Measurements from ENCODE around the gene GOLGA8S.
A peak's percentile ranks its signal among the peaks of the same experiment; 100 is the strongest.
"Not testable (repeated sequence)": the region's sequence is repeated elsewhere in the genome, so short reads cannot be mapped to it uniquely, and the experiment has no call there.

GOLGA8S gene, protein sequence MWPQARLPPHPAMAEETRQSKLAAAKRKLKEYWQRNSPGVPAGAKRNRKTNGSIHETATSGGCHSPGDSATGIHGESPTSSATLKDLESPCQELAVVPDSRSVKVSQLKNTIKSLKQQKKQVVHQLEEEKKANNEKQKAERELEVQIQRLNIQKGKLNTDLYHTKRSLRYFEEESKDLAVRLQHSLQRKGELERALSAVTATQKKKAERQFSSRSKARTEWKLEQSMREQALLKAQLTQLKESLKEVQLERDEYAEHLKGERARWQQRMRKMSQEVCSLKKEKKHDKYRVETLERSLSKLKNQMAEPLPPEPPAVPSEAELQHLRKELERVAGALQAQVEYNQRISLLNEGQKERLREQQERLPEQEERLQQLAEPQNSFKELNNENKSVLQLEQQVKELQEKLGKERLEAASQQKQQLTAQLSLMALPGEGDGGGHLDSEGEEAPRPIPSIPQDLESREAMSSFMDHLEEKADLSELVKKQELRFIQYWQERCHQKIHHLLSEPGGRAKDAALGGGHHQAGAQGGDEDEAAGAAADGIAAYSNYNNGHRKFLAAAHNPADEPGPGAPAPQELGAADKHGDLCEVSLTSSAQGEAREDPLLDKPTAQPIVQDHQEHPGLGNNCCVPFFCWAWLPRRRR

DNA sequence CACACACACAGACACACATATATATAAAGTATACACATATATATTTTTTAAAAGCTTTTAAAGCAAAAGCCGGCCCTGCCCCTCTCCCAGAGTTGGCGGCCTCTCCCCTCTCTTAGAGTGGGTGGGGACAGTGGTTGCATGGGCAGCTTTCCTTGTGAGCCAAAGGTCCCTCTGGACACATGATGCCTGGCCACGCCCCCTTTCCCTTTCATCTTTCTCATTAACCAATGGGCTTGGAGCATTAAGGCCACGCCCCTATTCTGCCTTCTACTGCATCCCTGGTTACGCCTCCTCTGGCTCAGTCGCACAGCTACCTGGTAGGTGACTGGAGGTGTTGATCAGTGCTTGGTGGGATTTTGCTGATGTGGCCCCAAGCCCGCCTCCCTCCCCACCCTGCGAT, at the start of gene GOLGA8S:
Gene GOLGA8S, plus strand, starts transcription at position 301 of the 400 bp plus-strand sequence. Its CDS starts 62 bp downstream, at position 363.
- not testable (repeated sequence) for DNase-seq (ENCODE audit: low spot score); H3K27ac ChIP-seq; H3K4me3 ChIP-seq

DNA sequence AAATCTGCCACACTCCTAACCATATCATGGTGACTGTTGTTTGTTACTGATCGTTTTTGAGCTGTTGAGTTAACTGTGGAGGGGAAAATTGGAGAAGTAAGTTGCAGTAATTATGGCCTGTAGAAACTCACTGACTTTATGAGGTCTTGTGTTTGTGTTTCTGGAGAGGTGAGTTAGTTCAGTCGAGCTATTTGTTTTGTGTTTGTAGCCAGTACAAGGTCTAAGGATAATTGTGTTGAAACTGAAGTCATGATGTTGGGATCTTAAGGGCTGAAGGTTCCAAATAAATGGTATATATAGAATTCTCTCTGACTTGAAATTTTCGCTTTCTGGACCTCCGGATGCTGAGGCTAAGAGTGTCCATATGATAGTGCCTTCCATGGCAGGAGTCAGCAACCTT, 49.7 kb upstream of the GOLGA8S start:
- H3K4me3 ChIP-seq: peak overlapping the region; percentile 77
- not testable (repeated sequence) for DNase-seq (ENCODE audit: low spot score); H3K27ac ChIP-seq

DNA sequence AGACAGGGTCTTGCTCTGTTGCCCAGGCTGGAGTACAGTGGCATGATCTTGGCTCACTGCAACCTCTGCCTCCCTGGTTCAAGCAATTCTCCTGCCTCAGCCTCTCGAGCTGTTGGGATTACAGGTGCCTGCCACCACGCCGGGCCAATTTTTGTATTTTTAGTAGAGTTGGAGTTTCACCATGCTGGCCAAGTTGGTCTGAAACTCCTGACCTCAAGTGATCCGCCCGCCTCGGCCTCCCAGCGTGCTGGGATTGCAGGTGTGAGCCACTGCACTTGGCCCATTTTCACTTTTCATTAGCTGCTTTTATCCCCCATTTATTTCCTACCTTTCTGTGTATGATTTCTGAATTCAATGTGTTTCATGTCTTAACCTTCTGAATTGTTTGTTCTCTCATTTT, 48.6 kb upstream of the GOLGA8S start:
- H3K4me3 ChIP-seq; H3K27ac ChIP-seq; DNase-seq (ENCODE audit: low spot score): not testable (repeated sequence)

DNA sequence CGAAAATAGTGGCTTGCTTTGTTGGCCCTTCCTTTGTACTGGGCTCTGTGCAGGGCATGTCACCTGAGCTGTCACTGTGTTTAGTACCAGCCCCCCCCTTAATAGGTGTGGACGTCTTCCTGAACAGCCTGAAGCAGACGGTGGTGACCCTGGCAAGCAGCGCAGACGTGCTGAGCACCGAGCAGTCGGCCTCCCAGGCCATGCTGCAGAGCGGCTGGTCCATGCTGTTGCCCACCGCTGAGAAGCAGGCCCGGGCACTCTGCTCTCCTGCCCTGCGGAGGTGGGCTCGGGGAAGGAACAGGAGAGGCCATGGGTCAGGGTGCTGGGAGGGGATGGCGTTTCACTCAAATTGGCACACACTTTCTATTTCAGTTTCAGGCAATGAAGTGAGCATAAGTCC, 43.3 kb upstream of the GOLGA8S start:
- not testable (repeated sequence) for H3K27ac ChIP-seq; H3K4me3 ChIP-seq; DNase-seq (ENCODE audit: low spot score)

DNA sequence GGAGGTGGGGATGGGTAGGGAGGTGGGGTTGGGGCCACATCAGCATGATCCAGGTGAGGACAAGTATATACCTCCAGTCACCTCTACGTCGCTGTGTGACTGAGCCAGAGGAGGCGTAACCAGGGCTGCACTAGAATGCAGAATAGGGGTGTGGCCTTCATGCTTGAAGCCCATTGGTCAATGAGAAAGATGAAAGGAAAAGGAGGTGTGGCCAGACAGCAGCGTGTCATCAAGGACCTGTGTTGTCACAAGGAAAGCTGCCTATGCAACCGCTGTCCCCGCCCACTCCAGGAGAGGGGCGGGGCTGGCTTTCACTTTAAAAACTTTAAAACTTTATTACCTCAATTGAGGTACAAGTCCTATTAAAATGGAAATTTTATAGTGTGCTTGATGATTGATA, 20.5 kb upstream of the GOLGA8S start, which contains the start of gene GOLGA6L26:
Gene GOLGA6L26, minus strand, starts transcription at position 101 of the 400 bp plus-strand sequence. Its CDS starts 61 bp downstream, at position 40.
- DNase-seq (ENCODE audit: low spot score); H3K27ac ChIP-seq; H3K4me3 ChIP-seq: not testable (repeated sequence)

DNA sequence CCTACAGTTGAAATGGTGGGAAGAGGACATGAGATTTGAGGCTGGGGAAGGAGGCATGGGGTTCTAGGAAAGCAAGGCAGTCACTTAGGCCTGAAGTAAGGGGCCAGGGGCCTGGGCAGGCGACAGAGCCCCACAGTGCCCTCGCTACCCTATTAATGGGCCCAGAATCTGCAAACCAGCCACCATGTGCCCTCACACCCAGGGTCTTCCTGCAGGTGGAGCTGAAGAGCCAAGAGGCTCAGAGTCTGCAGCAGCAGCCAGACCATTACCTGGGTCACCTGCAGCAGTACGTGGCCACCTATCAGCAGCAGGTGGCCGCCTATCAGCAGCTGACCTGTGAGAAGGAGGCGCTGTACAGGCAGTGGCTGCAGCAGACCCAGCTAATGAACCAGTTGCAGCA, 8.1 kb downstream of the GOLGA8S start:
- H3K4me3 ChIP-seq; DNase-seq (ENCODE audit: low spot score); H3K27ac ChIP-seq: not testable (repeated sequence)

DNA sequence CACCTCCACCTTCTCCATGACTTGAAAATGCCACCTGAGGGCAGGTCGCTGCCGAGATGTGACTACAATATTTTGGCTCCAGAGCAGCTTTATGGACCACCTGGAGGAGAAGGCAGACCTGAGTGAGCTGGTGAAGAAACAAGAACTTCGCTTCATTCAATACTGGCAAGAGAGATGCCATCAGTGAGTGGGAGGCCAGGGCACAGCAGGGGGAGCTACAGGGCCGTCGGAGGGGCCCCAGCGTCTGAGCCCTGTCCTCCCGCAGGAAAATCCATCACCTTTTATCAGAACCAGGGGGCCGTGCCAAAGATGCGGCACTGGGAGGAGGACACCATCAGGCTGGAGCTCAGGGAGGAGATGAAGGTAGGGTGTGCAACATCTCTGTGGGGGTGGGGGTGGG, 9.7 kb downstream of the GOLGA8S start:
- H3K27ac ChIP-seq; DNase-seq (ENCODE audit: low spot score); H3K4me3 ChIP-seq: not testable (repeated sequence)

DNA sequence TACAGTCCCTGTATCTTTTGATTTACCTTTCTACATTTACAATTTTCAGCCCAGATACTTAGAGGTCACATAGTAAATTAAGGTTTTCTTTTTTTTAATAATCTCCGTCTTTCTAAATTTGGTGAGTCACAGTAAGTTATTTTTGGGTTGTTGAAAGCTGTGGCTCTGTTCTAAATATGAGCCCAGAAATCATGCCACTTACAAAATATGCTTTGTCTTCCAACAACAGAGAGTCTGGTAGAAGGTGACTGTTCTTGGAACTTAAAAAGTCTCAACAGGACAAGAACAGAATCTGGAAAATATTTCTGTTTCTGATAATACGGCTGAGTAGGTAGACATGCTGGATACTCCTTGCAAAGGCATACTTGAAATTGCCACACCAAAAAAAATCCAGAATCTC, 16.0 kb downstream of the GOLGA8S start:
- H3K4me3 ChIP-seq: no peak overlapping the region
- DNase-seq (ENCODE audit: low spot score): no peak
- TF ChIP-seq, protein P1, sequence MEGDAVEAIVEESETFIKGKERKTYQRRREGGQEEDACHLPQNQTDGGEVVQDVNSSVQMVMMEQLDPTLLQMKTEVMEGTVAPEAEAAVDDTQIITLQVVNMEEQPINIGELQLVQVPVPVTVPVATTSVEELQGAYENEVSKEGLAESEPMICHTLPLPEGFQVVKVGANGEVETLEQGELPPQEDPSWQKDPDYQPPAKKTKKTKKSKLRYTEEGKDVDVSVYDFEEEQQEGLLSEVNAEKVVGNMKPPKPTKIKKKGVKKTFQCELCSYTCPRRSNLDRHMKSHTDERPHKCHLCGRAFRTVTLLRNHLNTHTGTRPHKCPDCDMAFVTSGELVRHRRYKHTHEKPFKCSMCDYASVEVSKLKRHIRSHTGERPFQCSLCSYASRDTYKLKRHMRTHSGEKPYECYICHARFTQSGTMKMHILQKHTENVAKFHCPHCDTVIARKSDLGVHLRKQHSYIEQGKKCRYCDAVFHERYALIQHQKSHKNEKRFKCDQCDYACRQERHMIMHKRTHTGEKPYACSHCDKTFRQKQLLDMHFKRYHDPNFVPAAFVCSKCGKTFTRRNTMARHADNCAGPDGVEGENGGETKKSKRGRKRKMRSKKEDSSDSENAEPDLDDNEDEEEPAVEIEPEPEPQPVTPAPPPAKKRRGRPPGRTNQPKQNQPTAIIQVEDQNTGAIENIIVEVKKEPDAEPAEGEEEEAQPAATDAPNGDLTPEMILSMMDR (IDR thresholded peaks at IDR 0.05): no peak
- H3K27ac ChIP-seq: peak overlapping the region; percentile 66 to 67

DNA sequence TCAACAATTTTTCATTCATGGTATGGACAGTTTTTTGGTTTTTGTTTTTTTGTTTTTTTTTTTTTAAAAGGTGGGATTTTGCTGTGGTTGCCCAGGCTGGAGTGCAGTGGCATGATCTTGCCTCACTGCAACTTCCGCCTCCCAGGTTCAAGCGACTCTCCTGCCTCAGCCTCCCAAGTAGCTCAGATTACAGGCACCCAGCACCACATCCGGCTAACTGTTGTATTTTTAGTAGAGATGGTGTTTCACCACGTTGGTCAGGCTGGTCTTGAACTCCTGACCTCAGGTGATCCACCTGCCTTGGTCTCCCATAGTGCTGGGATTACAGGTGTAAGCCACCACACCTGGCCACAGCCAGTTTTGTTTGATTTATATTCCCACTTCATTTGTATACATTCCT, 16.6 kb downstream of the GOLGA8S start:
- peak overlapping the region; percentile 67 to 77 for H3K27ac ChIP-seq
- not testable (repeated sequence) for H3K4me3 ChIP-seq; DNase-seq (ENCODE audit: low spot score)

DNA sequence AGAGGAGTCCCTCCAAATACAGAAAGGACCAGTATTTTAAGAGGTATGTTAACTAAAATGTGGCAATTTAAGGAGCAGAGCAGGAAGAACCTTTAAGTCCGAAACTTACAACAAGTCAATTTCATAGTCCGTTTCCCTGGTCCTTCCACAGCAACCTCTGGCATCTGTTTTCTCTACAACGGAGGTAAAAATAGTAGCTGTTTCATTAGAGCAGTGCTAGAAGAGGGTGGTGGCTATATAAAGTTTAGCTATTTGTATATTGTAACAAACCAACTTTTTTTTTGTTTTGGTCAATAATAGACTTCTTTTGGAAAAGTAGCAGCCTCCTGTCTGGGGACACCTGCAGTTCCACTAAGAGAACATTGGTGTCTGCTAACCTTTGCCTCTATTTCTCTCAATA, 17.3 kb downstream of the GOLGA8S start:
- not testable (repeated sequence) for H3K4me3 ChIP-seq; DNase-seq (ENCODE audit: low spot score)
- H3K27ac ChIP-seq: peak overlapping the region in 1 of 2 donors; percentile 67

DNA sequence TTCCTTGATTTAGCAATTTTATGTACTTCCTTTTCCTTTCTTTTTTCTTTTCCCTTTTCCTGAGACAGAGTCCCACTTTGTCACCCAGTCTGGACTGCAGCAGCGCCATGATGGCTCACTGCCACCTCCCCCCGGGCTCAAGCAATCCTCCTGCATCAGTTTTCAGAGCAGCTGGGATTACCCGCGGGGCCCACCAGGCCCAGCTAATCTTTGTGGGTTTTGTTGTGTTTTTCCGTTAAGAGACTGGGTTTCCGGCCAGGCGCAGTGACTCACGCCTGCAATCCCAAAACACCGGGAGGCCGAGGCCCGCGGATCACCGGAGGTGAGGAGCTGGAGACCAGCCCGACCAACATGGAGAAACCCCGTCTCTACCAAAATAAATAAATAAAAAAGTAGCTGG, 17.7 kb downstream of the GOLGA8S start:
- TF ChIP-seq, protein P1 (IDR thresholded peaks at IDR 0.05): no peak
- DNase-seq (ENCODE audit: low spot score): no peak
- Histone ChIP-seq H3K27ac (peak overlapping the region in 1 of 2 donors; percentile 67), H3K4me3 (no peak overlapping the region)

DNA sequence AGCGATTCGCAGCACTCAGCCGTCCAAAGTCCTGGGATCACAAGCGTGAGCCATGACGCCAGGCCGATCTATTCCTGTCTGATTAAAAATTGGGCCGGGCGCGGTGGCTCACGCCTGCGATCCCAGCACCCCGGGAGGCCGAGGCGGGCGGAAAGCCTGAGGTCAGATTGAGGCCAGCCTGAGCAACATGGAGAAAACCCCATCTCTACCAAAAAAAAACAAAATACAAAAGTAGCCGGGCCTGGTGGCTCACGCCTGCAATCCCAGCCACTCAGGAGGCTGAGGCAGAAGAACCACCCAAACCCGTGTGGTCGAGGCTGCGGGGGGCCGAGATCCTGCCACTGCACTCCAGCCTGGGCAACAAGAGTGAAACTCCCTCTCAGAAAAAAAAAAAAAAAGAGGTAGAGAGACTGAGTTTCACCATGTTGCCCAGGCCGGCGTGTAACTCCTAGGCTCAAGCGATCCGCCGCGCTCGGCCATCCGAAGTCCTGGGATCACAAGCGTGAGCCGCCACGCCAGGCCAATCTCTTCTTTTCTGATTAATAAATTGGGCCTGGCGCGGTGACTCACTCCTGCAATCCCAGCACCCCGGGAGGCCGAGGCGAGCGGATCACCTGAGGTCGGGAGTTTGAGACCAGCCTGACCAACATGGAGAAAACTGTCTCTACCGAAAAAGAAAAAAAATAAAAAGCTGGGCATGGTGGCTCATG, 18.5 kb downstream of the GOLGA8S start:
- H3K27ac ChIP-seq; DNase-seq (ENCODE audit: low spot score); H3K4me3 ChIP-seq: not testable (repeated sequence)

DNA sequence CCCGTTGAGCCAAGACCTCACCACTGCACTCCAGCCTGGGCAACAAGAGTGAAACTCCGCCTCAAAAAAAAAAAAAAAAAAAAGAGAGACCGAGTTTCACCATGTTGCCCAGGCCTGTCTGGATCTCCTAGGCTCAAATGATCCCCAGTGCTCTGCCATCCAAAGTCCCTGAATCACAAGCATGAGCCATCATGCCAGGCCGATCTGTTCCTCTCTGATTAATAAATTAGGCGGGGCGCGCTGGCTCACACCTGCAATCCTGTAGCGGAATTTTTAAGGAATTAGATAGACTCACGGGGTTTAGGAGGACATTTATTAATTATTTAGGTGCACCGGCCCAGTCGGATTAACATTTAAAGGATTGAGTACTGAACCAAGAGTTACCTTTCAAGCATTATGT, 19.7 kb downstream of the GOLGA8S start:
- not testable (repeated sequence) for DNase-seq (ENCODE audit: low spot score); H3K27ac ChIP-seq; H3K4me3 ChIP-seq

DNA sequence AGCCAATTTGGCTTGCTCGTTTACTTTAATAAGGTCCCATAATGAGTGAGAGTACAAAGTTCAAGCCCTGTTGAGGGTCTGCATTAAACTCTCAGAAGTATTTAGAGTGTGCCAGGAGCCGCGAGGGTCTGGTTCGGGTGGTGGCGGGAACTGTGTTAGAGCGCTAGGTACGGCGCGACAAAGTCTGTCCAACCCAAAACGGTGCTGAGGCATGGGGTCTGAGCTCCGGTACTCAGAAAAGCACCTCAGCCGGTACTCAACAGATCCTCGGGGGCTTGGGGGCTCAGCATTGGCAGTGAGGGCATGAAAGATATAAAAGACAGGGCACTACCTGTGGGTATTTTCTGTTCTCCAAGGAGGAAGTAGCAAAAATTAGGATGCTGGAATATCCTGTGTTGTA, 24.4 kb downstream of the GOLGA8S start:
- H3K4me3 ChIP-seq; DNase-seq (ENCODE audit: low spot score); H3K27ac ChIP-seq: not testable (repeated sequence)

DNA sequence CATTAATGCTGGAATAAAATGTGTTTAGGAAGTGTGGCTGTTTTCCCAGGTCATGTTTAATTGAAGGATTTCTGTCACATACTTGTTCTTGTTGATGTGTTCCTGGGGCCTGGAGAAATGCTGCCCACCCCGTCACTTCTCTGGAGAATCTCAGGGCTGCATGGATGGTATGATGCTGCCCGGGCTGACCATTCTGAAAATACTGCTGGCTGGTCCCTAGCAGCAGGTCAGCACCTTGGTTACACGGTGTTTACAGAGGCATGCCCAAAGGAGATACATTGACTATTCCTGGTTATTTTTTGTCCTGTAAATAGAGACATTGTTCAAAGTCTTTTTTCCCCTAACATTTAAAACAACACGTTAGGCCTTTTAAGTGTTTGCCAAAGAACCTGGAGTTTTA, 26.2 kb downstream of the GOLGA8S start:
- DNase-seq (ENCODE audit: low spot score); H3K27ac ChIP-seq; H3K4me3 ChIP-seq: not testable (repeated sequence)

DNA sequence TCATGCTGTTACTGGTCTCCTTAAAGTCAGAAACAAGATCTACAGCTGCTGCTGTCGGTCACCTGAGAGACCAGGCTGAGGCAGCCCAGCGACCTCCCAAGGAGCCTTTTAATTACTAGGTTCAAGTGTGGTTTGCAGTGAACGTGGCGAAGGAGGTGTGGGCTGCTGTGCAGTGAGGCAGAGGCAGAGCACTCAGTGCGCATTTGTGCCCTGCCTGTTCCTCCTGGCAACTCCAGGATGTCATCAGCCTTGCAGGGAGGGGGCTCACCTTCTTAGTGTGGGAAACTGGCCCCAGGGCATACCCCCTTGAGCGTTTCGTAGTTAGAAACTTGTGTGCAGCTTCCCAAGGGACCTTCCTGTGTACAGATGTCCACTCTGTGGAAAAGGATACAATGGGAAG, 26.6 kb downstream of the GOLGA8S start:
- not testable (repeated sequence) for DNase-seq (ENCODE audit: low spot score); H3K27ac ChIP-seq

More for the DNA sequence above, 26.6 kb downstream of the GOLGA8S start:
- not testable (repeated sequence) for H3K4me3 ChIP-seq
